Coronary artery (tissue), 2 donors: ENCODE results near the gene PDZK1IP1.

ENCODE experiments used
- DNase-seq: peaks from one replicate; pipeline ENCODE4 v3.0.0-alpha.2; 2017; ENCODE audit warnings: low spot score
- H3K27ac ChIP-seq, 2 donors: fragments of 200-600 bp; sonication (generic); one replicate each; pipeline ENCODE4 v1.5.1; 2016 to 2019
- H3K4me3 ChIP-seq: fragments of 200-600 bp; sonication (generic); 2 replicates; pipeline ENCODE4 v1.5.1; 2016; ENCODE audit warnings: mild to moderate bottlenecking, moderate library complexity
- CTCF ChIP-seq: fragments of 200-600 bp; sonication (generic); IDR thresholded peaks from one replicate; pipeline ENCODE4 v1.5.1; 2019; ENCODE audit warnings: antibody characterized with exemption

The PDZK1IP1 gene

GRCh38 chr1:47137925-47138615 is 51.8 kb downstream of the PDZK1IP1 start:
- no peak for DNase-seq
- no peak for TF ChIP-seq CTCF
- H3K4me3 ChIP-seq: no peak overlapping the region
- no peak overlapping the region for H3K27ac ChIP-seq

- Histone ChIP-seq H3K4me3 (no peak within 1 kb of the TSS), H3K27ac (no peak within 1 kb of the TSS)
- DNase-seq: no peak
- no peak for TF ChIP-seq CTCF
Measured at GRCh38 chr1:47137198-47137597, 52.6 kb downstream of the PDZK1IP1 start, which contains the start of gene CYP4A22. Gene CYP4A22 (plus strand): TSS chr1:47137441. CDS start chr1:47137486, 45 bp downstream.
